NT2/D1 (cell line): ENCODE data around the gene NIP7.
A peak's percentile ranks its signal among the peaks of the same experiment; 100 is the strongest.

Experiments
- DNase-seq: peaks from one replicate; pipeline ENCODE4 v3.0.0-alpha.2; 2011; ENCODE audit warnings: low read depth, low spot score
- H3K27me3 ChIP-seq: 2 replicates; pipeline ENCODE4 v1.6.0; 2011; ENCODE audit warnings: mild to moderate bottlenecking; ENCODE audit not compliant: insufficient read length, insufficient read depth
- H3K36me3 ChIP-seq: 2 replicates; pipeline ENCODE4 v1.6.1; 2011; ENCODE audit warnings: mild to moderate bottlenecking, low read length, mixed read lengths; ENCODE audit not compliant: insufficient read depth, insufficient read length
- H3K4me1 ChIP-seq: 2 replicates; pipeline ENCODE4 v1.5.1; 2011; ENCODE audit not compliant: insufficient read depth, insufficient read length
- H3K4me3 ChIP-seq: 2 replicates; pipeline ENCODE4 v1.5.1; 2011; ENCODE audit warnings: low read depth; ENCODE audit not compliant: insufficient read length
- H3K9ac ChIP-seq: 2 replicates; pipeline ENCODE4 v1.6.0; 2011; ENCODE audit warnings: low read depth; ENCODE audit not compliant: insufficient read length
- H3K9me3 ChIP-seq: 2 replicates; pipeline ENCODE4 v1.5.1; 2011; ENCODE audit warnings: mild to moderate bottlenecking, low read length; ENCODE audit not compliant: insufficient read depth
- SUZ12 ChIP-seq: IDR thresholded peaks from 2 replicates; pipeline ENCODE4 v1.6.1; 2011; ENCODE audit not compliant: insufficient read length, insufficient read depth; ENCODE audit errors: extremely low read depth
- YY1 ChIP-seq: IDR thresholded peaks from 2 replicates; pipeline ENCODE4 v1.6.1; 2011; ENCODE audit not compliant: insufficient read length, insufficient read depth
- ZNF274 ChIP-seq: IDR thresholded peaks from 2 replicates; pipeline ENCODE4 v1.6.1; 2011; ENCODE audit warnings: mild to moderate bottlenecking, low read depth, low read length

The NIP7 gene

DNA sequence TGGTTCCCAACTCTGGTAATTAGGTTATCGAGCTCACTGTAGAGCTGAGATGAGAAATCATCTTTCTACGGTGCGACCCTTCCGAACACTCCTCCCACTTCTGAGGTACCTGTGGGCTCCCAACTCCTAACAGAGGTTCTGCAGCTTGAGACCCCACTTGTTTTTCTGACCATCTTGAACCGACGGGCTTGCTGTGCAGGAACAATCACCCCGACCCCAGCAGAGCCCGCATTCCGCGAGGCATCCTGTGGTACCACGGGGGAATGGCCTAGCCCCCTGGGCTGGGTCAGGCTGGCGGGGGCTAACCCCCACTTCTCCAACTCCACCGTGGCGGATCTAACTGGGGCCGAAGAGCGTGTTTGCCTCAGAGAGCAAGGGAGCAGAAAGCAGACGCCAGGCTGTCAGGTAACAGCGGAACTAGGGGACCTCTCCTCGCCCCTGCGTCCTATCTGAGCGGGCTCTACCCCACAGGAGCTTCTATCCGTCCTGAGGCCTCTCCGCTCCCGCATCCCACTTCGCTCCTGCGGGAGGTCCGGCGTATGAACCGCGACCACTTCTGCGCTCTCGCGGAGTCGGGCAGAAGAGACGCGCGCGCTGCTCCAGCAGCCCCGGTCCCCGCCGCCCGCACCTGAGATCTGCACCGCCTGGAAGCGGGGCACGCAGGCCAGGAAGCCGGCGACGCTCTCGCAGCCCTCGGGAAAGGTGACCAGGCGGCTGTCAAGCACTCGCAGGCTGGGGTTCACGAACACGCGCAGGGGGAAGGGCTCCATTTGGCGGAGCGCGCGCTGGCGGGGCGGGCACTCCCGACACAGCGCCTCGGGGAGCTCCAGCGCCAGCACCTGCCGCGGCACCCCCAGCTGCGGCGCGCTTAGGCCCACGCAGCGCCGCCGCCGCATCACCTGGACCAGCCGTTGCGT lies 9.9 kb upstream of the NIP7 start:
- peaks cover 5% of the 10 kb centered on the region for H3K4me1 ChIP-seq
- no peak for DNase-seq
- no peaks in the 10 kb centered on the region for H3K27me3 ChIP-seq
- peak overlapping the region; percentile 87 for H3K4me3 ChIP-seq
- TF ChIP-seq YY1: no peak
- TF ChIP-seq ZNF274: no peak
- TF ChIP-seq SUZ12: no peak
- peaks cover 75% of the 10 kb centered on the region for H3K36me3 ChIP-seq
- H3K9ac ChIP-seq: peak overlapping the region; percentile 93
- H3K9me3 ChIP-seq: no peaks in the 10 kb centered on the region

- peak within 1 kb of the TSS; percentile 87 for H3K4me3 ChIP-seq
- H3K27me3 ChIP-seq: no peaks in the 10 kb centered on the region
- DNase-seq: peak; percentile 92
- H3K9me3 ChIP-seq: no peaks in the 10 kb centered on the region
- H3K4me1 ChIP-seq: peaks cover 5% of the 10 kb centered on the region
- peaks cover 77% of the 10 kb centered on the region for H3K36me3 ChIP-seq
- no peak for TF ChIP-seq ZNF274
- peak; percentile 71 for TF ChIP-seq YY1
- H3K9ac ChIP-seq: peak within 1 kb of the TSS; percentile 93
Measured at GRCh38 chr16:69330286-69331109, 9.1 kb upstream of the NIP7 start, which contains the start of gene PDF. TSS of gene PDF (minus strand) at chr16:69330588. CDS start at chr16:69330570, 18 bp downstream.

GRCh38 chr16:69334696-69335095 lies 4.9 kb upstream of the NIP7 start:
- no peak for DNase-seq
- no peaks in the 10 kb centered on the region for H3K27me3 ChIP-seq

GRCh38 chr16:69338557-69339288 lies 849 bp upstream of the NIP7 start:
- peak overlapping the region; percentile 99 for H3K9ac ChIP-seq
- no peak for TF ChIP-seq SUZ12
- TF ChIP-seq ZNF274: no peak
- no peak for TF ChIP-seq YY1
- peaks cover 77% of the 10 kb centered on the region for H3K36me3 ChIP-seq
- H3K9me3 ChIP-seq: no peaks in the 10 kb centered on the region
- H3K27me3 ChIP-seq: no peaks in the 10 kb centered on the region
- H3K4me3 ChIP-seq: peak overlapping the region; percentile 99
- H3K4me1 ChIP-seq: no peaks in the 10 kb centered on the region
- no peak for DNase-seq

More at GRCh38 chr16:69334696-69335095, 4.9 kb upstream of the NIP7 start:
- Histone ChIP-seq H3K9ac (no peak overlapping the region), H3K36me3 (peaks cover 61% of the 10 kb centered on the region), H3K4me3 (no peak overlapping the region), H3K4me1 (no peaks in the 10 kb centered on the region), H3K9me3 (no peaks in the 10 kb centered on the region)
- TF ChIP-seq ZNF274 (no peak), YY1 (no peak), SUZ12 (no peak)

DNA sequence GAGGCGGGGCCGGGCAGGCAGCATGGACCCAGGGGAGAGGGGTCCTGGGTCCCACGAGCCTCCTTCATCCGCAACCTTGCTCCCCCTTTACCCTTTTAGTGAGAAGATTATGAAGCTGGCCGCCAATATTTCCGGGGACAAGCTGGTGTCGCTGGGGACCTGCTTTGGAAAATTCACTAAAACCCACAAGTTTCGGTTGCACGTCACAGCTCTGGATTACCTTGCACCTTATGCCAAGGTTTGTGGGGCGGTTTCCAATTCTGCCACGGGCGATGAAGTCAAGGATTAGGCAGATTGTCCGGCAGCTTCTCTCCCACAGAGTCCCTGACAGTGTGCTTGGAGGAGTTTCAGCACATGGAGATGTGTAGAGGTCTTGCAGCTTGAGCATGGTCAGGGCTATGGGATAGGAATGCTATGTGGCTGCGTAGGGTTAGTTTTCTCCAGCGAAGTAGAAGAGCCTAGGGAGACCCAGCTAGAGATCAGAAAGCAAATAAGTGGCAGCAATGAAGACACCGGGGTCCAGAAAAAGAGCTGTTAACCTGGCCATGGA lies 598 bp downstream of the NIP7 start:
- peak overlapping the region; percentile 99 for H3K9ac ChIP-seq
- H3K4me3 ChIP-seq: peak overlapping the region; percentile 99
- TF ChIP-seq SUZ12 (no peak), ZNF274 (no peak), YY1 (no peak)
- DNase-seq: no peak
- no peaks in the 10 kb centered on the region for H3K27me3 ChIP-seq
- no peaks in the 10 kb centered on the region for H3K4me1 ChIP-seq
- H3K9me3 ChIP-seq: no peaks in the 10 kb centered on the region
- peaks cover 70% of the 10 kb centered on the region for H3K36me3 ChIP-seq

GRCh38 chr16:69344171-69344570 lies 4.6 kb downstream of the NIP7 start:
- no peak for TF ChIP-seq ZNF274
- TF ChIP-seq YY1: no peak
- no peak for TF ChIP-seq SUZ12
- Histone ChIP-seq H3K27me3 (no peaks in the 10 kb centered on the region), H3K4me1 (no peaks in the 10 kb centered on the region), H3K9me3 (no peaks in the 10 kb centered on the region), H3K4me3 (no peak overlapping the region), H3K36me3 (peaks cover 53% of the 10 kb centered on the region), H3K9ac (no peak overlapping the region)
- no peak for DNase-seq
